HepG2 (cell line): ENCODE data around the gene PARN. TPM values are rescaled to one million over a fixed set of nuclear protein-coding genes. Genes with fewer than 3 reads are reported as not detected.

Source experiments
- ATAC-seq: fragments of 200-7000 bp; cut with Tn5 transposase; 3 replicates; pipeline ENCODE4 v1.9.1; 2020; ENCODE audit warnings: mild to moderate bottlenecking, moderate library complexity
- BruUV-seq: library from RNA; stranded (reverse); fragments of 400-500 nt; replicated peaks from 2 replicates; lab custom pipeline; 2021; lab: Mats Ljungman, UMichigan
- CTCF ChIA-PET: fragments of 300-600 bp; formaldehyde crosslinking; extraction: SDS; loops from one replicate; lab custom pipeline; 2021; ENCODE audit warnings: low total read pairs, inconsistent platforms, low intra/inter-chr PET ratio; lab: Yijun Ruan, JAX
- POLR2A ChIA-PET: fragments of 350-600 bp; sonication (Branson Sonifier 250); formaldehyde crosslinking; loops from one replicate; lab custom pipeline; 2020; ENCODE audit warnings: antibody characterized with exemption, inconsistent platforms; lab: Yijun Ruan, JAX
- DNase-seq: peaks from one replicate; pipeline ENCODE4 v3.0.0-alpha.2; 2015; ENCODE audit warnings: low spot score
- FAIRE-seq: peaks from 3 replicates; lab custom pipeline; 2011; peaks lifted over from hg19 to GRCh38; lab: Jason Lieb, UNC
- H2AFZ ChIP-seq: one replicate; pipeline ENCODE4 v1.6.1; 2011; ENCODE audit warnings: low read length, inconsistent platforms
- H3K27ac ChIP-seq: fragments of 300-600 bp; 3 replicates; pipeline ENCODE4 v1.8.0; 2011; ENCODE audit warnings: mixed run types, mild to moderate bottlenecking, mixed read lengths, low read length, inconsistent platforms; ENCODE audit not compliant: insufficient read depth; ENCODE audit errors: extremely low read length
- H3K27me3 ChIP-seq, 2 experiments: fragments of 200-600 bp in 1 of 2; 2 replicates in 1 of 2; 3 replicates in 1 of 2; pipeline versions ENCODE4 v1.6.0 to v1.8.0; 2011; ENCODE audit warnings: low read length in 2 of 2, mild to moderate bottlenecking in 2 of 2, moderate library complexity in 2 of 2, inconsistent platforms in 1 of 2; ENCODE audit not compliant: insufficient read depth in 2 of 2, control insufficient read depth in 1 of 2
- H3K36me3 ChIP-seq, 2 experiments: fragments of 200-600 bp in 1 of 2; replicated peaks in 1 of 2; 2 replicates in 1 of 2; 3 replicates in 1 of 2; pipeline versions ENCODE4 v1.5.1 to v1.8.0; 2011; ENCODE audit warnings: low read length in 2 of 2, inconsistent platforms in 1 of 2; ENCODE audit not compliant: insufficient read depth in 2 of 2, control insufficient read depth in 1 of 2
- H3K4me1 ChIP-seq: 2 replicates; pipeline ENCODE4 v1.5.1; 2012; ENCODE audit warnings: low read length, inconsistent platforms; ENCODE audit not compliant: insufficient read depth
- H3K4me2 ChIP-seq: 2 replicates; pipeline ENCODE4 v1.6.0; 2011; ENCODE audit warnings: low read depth, low read length, inconsistent platforms
- H3K4me3 ChIP-seq, 3 experiments: fragments of 200-600 bp in 1 of 3; sonication (generic), shearing (Covaris generic) in 1 of 3; replicated peaks in 1 of 3; 2 replicates each; pipeline ENCODE4 v1.5.1; 2011 to 2016; ENCODE audit warnings: low read length in 3 of 3, inconsistent platforms in 2 of 3, low read depth in 2 of 3, mild to moderate bottlenecking in 2 of 3, control low read depth in 1 of 3, mixed read lengths in 1 of 3; ENCODE audit not compliant: insufficient read depth in 1 of 3
- H3K79me2 ChIP-seq: one replicate; pipeline ENCODE4 v1.6.1; 2011; ENCODE audit warnings: low read length, inconsistent platforms; ENCODE audit not compliant: insufficient read depth
- H3K9ac ChIP-seq: 2 replicates; pipeline ENCODE4 v1.6.0; 2011; ENCODE audit warnings: mild to moderate bottlenecking, low read depth, low read length, inconsistent platforms; ENCODE audit not compliant: insufficient read depth
- H3K9me3 ChIP-seq: 2 replicates; pipeline ENCODE4 v1.5.1; 2012; ENCODE audit warnings: mild to moderate bottlenecking, low read length
- H4K20me1 ChIP-seq: 2 replicates; pipeline ENCODE4 v1.6.0; 2011; ENCODE audit warnings: inconsistent platforms, mild to moderate bottlenecking, low read length, moderate library complexity; ENCODE audit not compliant: insufficient read depth
- CBX5 ChIP-seq: sonication (generic); formaldehyde crosslinking; IDR thresholded peaks from 2 replicates; pipeline ENCODE4 v1.4.0; 2020; ENCODE audit warnings: missing genetic modification reagents, borderline replicate concordance
- CCAR2 ChIP-seq: fragments of 200-400 bp; formaldehyde crosslinking; optimal IDR thresholded peaks from 2 replicates; pipeline ENCODE3; 2018; ENCODE audit warnings: low read depth, mild to moderate bottlenecking, low read length, moderate library complexity
- FOSL2 ChIP-seq: sonication (generic); formaldehyde crosslinking; IDR thresholded peaks from 2 replicates; pipeline ENCODE4 v1.4.0; 2020; ENCODE audit warnings: missing genetic modification reagents
- FOXA1 ChIP-seq, 2 experiments: fragments of 450-650 bp in 1 of 2; sonication (generic) in 1 of 2; formaldehyde crosslinking in 1 of 2; IDR thresholded peaks; 2 replicates each; pipeline versions ENCODE4 v1.4.0 to v1.6.1; 2016 to 2020; ENCODE audit warnings: missing genetic modification reagents in 1 of 2
- FOXK1 ChIP-seq: sonication (generic); formaldehyde crosslinking; IDR thresholded peaks from 2 replicates; pipeline ENCODE4 v1.4.0; 2020; ENCODE audit warnings: low read depth, missing genetic modification reagents, borderline replicate concordance
- HDAC2 ChIP-seq: sonication (generic); formaldehyde crosslinking; IDR thresholded peaks from 2 replicates; pipeline ENCODE4 v1.4.0; 2020; ENCODE audit warnings: missing genetic modification reagents
- HOXA3 ChIP-seq: sonication (generic); formaldehyde crosslinking; IDR thresholded peaks from 2 replicates; pipeline ENCODE4 v1.5.0; 2020; ENCODE audit warnings: missing genetic modification reagents
- HOXA5 ChIP-seq: sonication (generic); formaldehyde crosslinking; IDR thresholded peaks from 2 replicates; pipeline ENCODE4 v1.4.0; 2020; ENCODE audit warnings: missing genetic modification reagents
- MIXL1 ChIP-seq: IDR thresholded peaks from 2 replicates; pipeline ENCODE4 v1.6.1; 2016
- MYC ChIP-seq: sonication (generic); formaldehyde crosslinking; IDR thresholded peaks from 2 replicates; pipeline ENCODE4 v1.9.0; 2021; ENCODE audit warnings: missing genetic modification reagents, borderline replicate concordance
- PPARG ChIP-seq: conservative IDR thresholded peaks from 2 replicates; pipeline ENCODE4 v1.6.1; 2016; ENCODE audit warnings: missing biosample characterization, missing genetic modification reagents
- RARA ChIP-seq: IDR thresholded peaks from 2 replicates; pipeline ENCODE4 v1.6.1; 2016; ENCODE audit warnings: missing genetic modification reagents, missing compliant biosample characterization
- RCOR2 ChIP-seq: IDR thresholded peaks from 2 replicates; pipeline ENCODE4 v1.6.1; 2016; ENCODE audit warnings: missing biosample characterization, missing genetic modification reagents
- REL ChIP-seq: sonication (generic); formaldehyde crosslinking; conservative IDR thresholded peaks from 2 replicates; pipeline ENCODE4 v1.8.0; 2022; ENCODE audit warnings: mild to moderate bottlenecking, missing genetic modification reagents, moderate library complexity
- RFX1 ChIP-seq: fragments of 450-650 bp; IDR thresholded peaks from 2 replicates; pipeline ENCODE4 v1.6.1; 2017
- SIN3A ChIP-seq: IDR thresholded peaks from 2 replicates; pipeline ENCODE4 v1.6.1; 2011; ENCODE audit warnings: low read depth, mild to moderate bottlenecking, control low read depth, low read length, borderline replicate concordance
- SNAPC2 ChIP-seq: sonication (generic); formaldehyde crosslinking; IDR thresholded peaks from 2 replicates; pipeline ENCODE4 v1.8.1; 2022; ENCODE audit warnings: mild to moderate bottlenecking, missing genetic modification reagents
- TBX3 ChIP-seq: fragments of 450-650 bp; IDR thresholded peaks from 2 replicates; pipeline ENCODE4 v1.6.1; 2017; ENCODE audit warnings: antibody characterized with exemption, mild to moderate bottlenecking, inconsistent platforms, borderline replicate concordance
- XRCC5 ChIP-seq: fragments of 200-400 bp; formaldehyde crosslinking; optimal IDR thresholded peaks from 2 replicates; pipeline ENCODE3; 2017; ENCODE audit warnings: mild to moderate bottlenecking, low read length
- ZFP36L1 ChIP-seq: sonication (generic); formaldehyde crosslinking; IDR thresholded peaks from 2 replicates; pipeline ENCODE4 v1.8.0; 2022; ENCODE audit warnings: mild to moderate bottlenecking, missing genetic modification reagents, moderate library complexity
- ZKSCAN1 ChIP-seq: fragments of 150-350 bp; IDR thresholded peaks from 2 replicates; pipeline ENCODE4 v1.6.1; 2014; ENCODE audit warnings: low read length
- ZKSCAN8 ChIP-seq: IDR thresholded peaks from 2 replicates; pipeline ENCODE4 v1.6.1; 2016; ENCODE audit warnings: borderline replicate concordance, missing genetic modification reagents, missing compliant biosample characterization
- ZMYM3 ChIP-seq: sonication (generic); formaldehyde crosslinking; IDR thresholded peaks from 2 replicates; pipeline ENCODE4 v1.5.1; 2020; ENCODE audit warnings: mild to moderate bottlenecking, missing genetic modification reagents
- ZNF331 ChIP-seq: sonication (generic); formaldehyde crosslinking; IDR thresholded peaks from 2 replicates; pipeline ENCODE4 v1.4.0; 2020; ENCODE audit warnings: missing genetic modification reagents
- ZNF44 ChIP-seq: sonication (generic); formaldehyde crosslinking; IDR thresholded peaks from 2 replicates; pipeline ENCODE4 v1.5.1; 2020; ENCODE audit warnings: mild to moderate bottlenecking, missing genetic modification reagents
- ZNF441 ChIP-seq: sonication (generic); formaldehyde crosslinking; IDR thresholded peaks from 2 replicates; pipeline ENCODE4 v1.7.0; 2021; ENCODE audit warnings: missing genetic modification reagents, borderline replicate concordance
- ZNF496 ChIP-seq: sonication (generic); formaldehyde crosslinking; IDR thresholded peaks from 2 replicates; pipeline ENCODE4 v1.8.1; 2023; ENCODE audit warnings: mild to moderate bottlenecking, moderate library complexity, missing genetic modification reagents; ENCODE audit not compliant: insufficient replicate concordance
- ZSCAN12 ChIP-seq: sonication (generic); formaldehyde crosslinking; IDR thresholded peaks from 2 replicates; pipeline ENCODE4 v1.9.0; 2021; ENCODE audit warnings: mild to moderate bottlenecking, missing genetic modification reagents
- WGBS: methylation state at CpG from one replicate; pipeline ENCODE4 v1.1.6; 2017; ENCODE audit warnings: low lambda C conversion rate; 5-methylcytosine and 5-hydroxymethylcytosine counted together
- in situ Hi-C: cut with HindIII; loops from 2 replicates; pipeline ENCODE4 v1.10.0; 2017; ENCODE audit warnings: low pct_unique_long_range_greater_than_20kb; ENCODE audit not compliant: extremely low pct_ligation_motif_present
- intact Hi-C: fragments of 100-400 bp; cut with micrococcal nuclease; formaldehyde crosslinking; loops from one replicate; pipeline ENCODE4 v1.10.0; 2022; ENCODE audit not compliant: unreplicated experiment
- polyA plus RNA-seq, 8 experiments: library from polyadenylated mRNA; depleted of rRNA in 3 of 8; stranded (reverse) in 7 of 8; unstranded in 1 of 8; fragments of >200 nt; fragmentation: Illumina TruSeq in 4 of 8; extraction: Trizol in 4 of 8; gene quantifications; 2 replicates each; pipeline versions ENCODE4 v1.2.1 to v1.2.3, GENCODE V29; 2011 to 2016; ENCODE audit warnings: low read depth in 4 of 8, missing spikeins in 1 of 8, mixed read lengths in 1 of 8; ENCODE audit not compliant: insufficient read depth in 1 of 8
- total RNA-seq, 5 experiments: library from RNA; depleted of rRNA; stranded (reverse); fragments of >200 nt; fragmentation: Illumina TruSeq; extraction: Trizol; gene quantifications; 2 replicates each; pipeline ENCODE4 v1.2.3, GENCODE V29; 2016; ENCODE audit warnings: low read depth in 1 of 5

The PARN gene
- total and polyA plus RNA-seq, 2 of the 13 experiments (the other 11 are each of a cell fraction or from before 2014, with no cell fraction given): 13.3 to 47.6 TPM

GRCh38 chr16:14475370-14476139 lies 154.5 kb downstream of the PARN start:
- H2AFZ ChIP-seq: no peak overlapping the region
- peaks cover 9% of the 10 kb centered on the region; the same call in 1 of the 2 replicates for H3K9me3 ChIP-seq
- in situ Hi-C loops: no loop called here
- intact Hi-C loops: loop anchor here (1.0 kb wide), 2 partner anchors 11 to 54 kb away; no protein-coding TSS in a partner anchor
- DNase-seq (peak; percentile 91), FAIRE-seq (peak; percentile 68), ATAC-seq (peak; percentile 99)
- H3K36me3 ChIP-seq: peaks cover 0 to 23% of the 10 kb centered on the region in 2 experiments; a peak in 4 of 5 replicates
- peaks cover 51% of the 10 kb centered on the region for H3K4me1 ChIP-seq
- ChIA-PET CTCF (no interaction called here), POLR2A (interaction anchor here (0.9 to 1.6 kb wide), 5 partner anchors 11 to 70 kb away, joined by 3 to 18 read pairs (median 9); no protein-coding TSS in a partner anchor)
- peak overlapping the region; percentile 58 for H3K27ac ChIP-seq
- H3K4me3 ChIP-seq: no peak overlapping the region; a peak in 1 of 6 replicates
- no peaks in the 10 kb centered on the region for H4K20me1 ChIP-seq
- peak overlapping the region; percentile 37 for H3K4me2 ChIP-seq
- H3K27me3 ChIP-seq: no peaks in the 10 kb centered on the region
- 17% methylated on average over 7 of the region's 7 CpGs for WGBS
- H3K79me2 ChIP-seq: no peaks in the 10 kb centered on the region
- no TSS peak for BruUV-seq
- peak overlapping the region; percentile 25; the same call in 1 of the 2 replicates for H3K9ac ChIP-seq
- TF ChIP-seq XRCC5 (peak; percentile 33), PPARG (CRISPR knock-in tag) (no peak; the same call in 1 of the 2 replicates), CBX5 (CRISPR knock-in tag) (peak; percentile 48; the same call in 1 of the 2 replicates), SNAPC2 (CRISPR knock-in tag) (0 out of 2 replicates have a peak, but pooled peaks have one; percentile 61), FOXA1 (IDR thresholded peaks at IDR 0.05) (no peak), FOXA1 (CRISPR knock-in tag; IDR thresholded peaks at IDR 0.05) (peak; percentile 85), ZKSCAN8 (CRISPR knock-in tag) (peak; percentile 87; the same call in 1 of the 2 replicates), CCAR2 (no peak), ZMYM3 (CRISPR knock-in tag) (peak; percentile 60; the same call in 1 of the 2 replicates), HOXA3 (CRISPR knock-in tag) (peak; percentile 69; the same call in 1 of the 2 replicates), HDAC2 (peak; percentile 72), ZNF44 (CRISPR knock-in tag) (no peak), TBX3 (no peak), RARA (CRISPR knock-in tag) (peak; percentile 64), ZFP36L1 (CRISPR knock-in tag) (no peak), ZNF496 (no peak), FOXK1 (0 out of 2 replicates have a peak, but pooled peaks have one; percentile 37), ZSCAN12 (CRISPR knock-in tag) (0 out of 2 replicates have a peak, but pooled peaks have one; percentile 40), REL (CRISPR knock-in tag) (no peak), ZKSCAN1 (no peak), MIXL1 (CRISPR knock-in tag) (peak; percentile 92), RCOR2 (CRISPR knock-in tag) (peak; percentile 78), SIN3A (peak; percentile 15; the same call in 1 of the 2 replicates), RFX1 (no peak), ZNF331 (CRISPR knock-in tag) (peak; percentile 59; the same call in 1 of the 2 replicates), FOSL2 (CRISPR knock-in tag) (peak; percentile 95), MYC (CRISPR knock-in tag) (peak; percentile 77), HOXA5 (CRISPR knock-in tag) (no peak), ZNF441 (0 out of 2 replicates have a peak, but pooled peaks have one; percentile 50)
